H1 (cell line): ENCODE results near the gene GAD2. TPM values are rescaled to one million over a fixed set of nuclear protein-coding genes. Genes with fewer than 3 reads are reported as not detected.

Experiments used
- CTCF ChIA-PET: fragments of 300-600 bp; sonication (Branson Sonifier 250); formaldehyde crosslinking; loops from one replicate; lab custom pipeline; 2021; ENCODE audit not compliant: partially characterized antibody; lab: Charles Lee
- POLR2A ChIA-PET: fragments of 300-600 bp; sonication (Branson Sonifier 250); formaldehyde crosslinking; loops from one replicate; lab custom pipeline; 2021; ENCODE audit warnings: inconsistent platforms; ENCODE audit not compliant: partially characterized antibody; lab: Charles Lee
- DNase-seq, 2 experiments: peaks; one replicate each; pipeline versions ENCODE4 v3.0.0 to v3.0.0-alpha.2; 2010 to 2022; ENCODE audit warnings: low spot score in 2 of 2, low read depth in 1 of 2, mixed read lengths in 1 of 2
- FAIRE-seq: peaks from 2 replicates; lab custom pipeline; 2011; peaks lifted over from hg19 to GRCh38; lab: Jason Lieb, UNC
- H2AFZ ChIP-seq: 2 replicates; pipeline ENCODE4 v1.8.1; 2012; ENCODE audit warnings: low read length, inconsistent platforms
- H2AK5ac ChIP-seq: 2 replicates; pipeline ENCODE4 v1.6.1; 2013; ENCODE audit warnings: low read depth, low read length
- H2BK120ac ChIP-seq: replicated peaks from 2 replicates; pipeline ENCODE3; 2013; ENCODE audit warnings: low read depth, low read length, inconsistent platforms
- H2BK12ac ChIP-seq: 2 replicates; pipeline ENCODE4 v1.6.1; 2013; ENCODE audit warnings: low read depth, low read length
- H2BK15ac ChIP-seq: 2 replicates; pipeline ENCODE4 v1.6.1; 2013; ENCODE audit warnings: low read length
- H2BK20ac ChIP-seq: 2 replicates; pipeline ENCODE4 v1.6.1; 2013; ENCODE audit warnings: low read length
- H2BK5ac ChIP-seq: 2 replicates; pipeline ENCODE4 v1.6.1; 2013; ENCODE audit warnings: low read depth, low read length
- H3K14ac ChIP-seq: 2 replicates; pipeline ENCODE4 v1.6.1; 2013; ENCODE audit warnings: inconsistent platforms; ENCODE audit not compliant: insufficient read length
- H3K18ac ChIP-seq: 2 replicates; pipeline ENCODE4 v1.6.1; 2013; ENCODE audit warnings: low read length; ENCODE audit errors: extremely low read depth
- H3K23ac ChIP-seq: 2 replicates; pipeline ENCODE4 v1.6.1; 2013; ENCODE audit warnings: inconsistent platforms; ENCODE audit not compliant: insufficient read length
- H3K23me2 ChIP-seq: 2 replicates; pipeline ENCODE4 v1.6.1; 2013; ENCODE audit warnings: low read depth, low read length
- H3K27ac ChIP-seq: 2 replicates; pipeline ENCODE4 v1.6.1; 2011; ENCODE audit warnings: low read depth, low read length, inconsistent platforms
- H3K27me3 ChIP-seq, 4 experiments: replicated peaks in 1 of 4; 1 replicate in 1 of 4; 2 replicates in 3 of 4; pipeline versions ENCODE4 v1.6.1 to v1.8.1; 2011 to 2013; ENCODE audit warnings: low read length in 3 of 4, mild to moderate bottlenecking in 3 of 4, inconsistent platforms in 2 of 4, mixed read lengths in 2 of 4, moderate library complexity in 1 of 4; ENCODE audit not compliant: control insufficient read depth in 3 of 4, insufficient read depth in 3 of 4; ENCODE audit errors: extremely low read depth in 1 of 4
- H3K36me3 ChIP-seq, 4 experiments: 2 replicates each; pipeline versions ENCODE4 v1.6.1 to v1.8.1; 2011 to 2013; ENCODE audit warnings: mild to moderate bottlenecking in 4 of 4, low read length in 3 of 4, moderate library complexity in 2 of 4, control low read depth in 1 of 4, inconsistent platforms in 1 of 4; ENCODE audit not compliant: insufficient read depth in 4 of 4, control insufficient read depth in 2 of 4
- H3K4ac ChIP-seq: replicated peaks from 2 replicates; pipeline ENCODE3; 2013; ENCODE audit warnings: low read length, low read depth, mixed read lengths, inconsistent platforms; ENCODE audit not compliant: insufficient read length
- H3K4me1 ChIP-seq, 4 experiments: replicated peaks in 1 of 4; 1 replicate in 1 of 4; 2 replicates in 3 of 4; pipeline versions ENCODE4 v1.6.1 to v1.8.1; 2011 to 2013; ENCODE audit warnings: low read length in 3 of 4, inconsistent platforms in 2 of 4, mixed read lengths in 1 of 4; ENCODE audit not compliant: insufficient read depth in 4 of 4, control insufficient read depth in 3 of 4
- H3K4me2 ChIP-seq, 2 experiments: 2 replicates each; pipeline versions ENCODE4 v1.6.1 to v1.8.1; 2011 to 2013; ENCODE audit warnings: low read depth in 2 of 2, low read length in 2 of 2, control low read depth in 1 of 2, inconsistent platforms in 1 of 2, mild to moderate bottlenecking in 1 of 2; ENCODE audit not compliant: insufficient read depth in 1 of 2
- H3K4me3 ChIP-seq, 4 experiments: fragments of 200-600, 300-600 bp in 1 of 4; sonication (generic), shearing (Covaris generic), sonication (Bioruptor Twin) in 1 of 4; 2 replicates each; pipeline versions ENCODE4 v1.5.1 to v1.8.1; 2011 to 2016; ENCODE audit warnings: low read length in 4 of 4, low read depth in 3 of 4, control low read depth in 2 of 4, inconsistent platforms in 2 of 4, mild to moderate bottlenecking in 2 of 4, mixed read lengths in 1 of 4, moderate library complexity in 1 of 4; ENCODE audit not compliant: insufficient read depth in 2 of 4; ENCODE audit errors: extremely low read depth in 1 of 4
- H3K56ac ChIP-seq: replicated peaks from 2 replicates; pipeline ENCODE3; 2013; ENCODE audit warnings: low read depth, mild to moderate bottlenecking, mixed read lengths, low read length, inconsistent platforms; ENCODE audit not compliant: insufficient read length
- H3K79me1 ChIP-seq: 2 replicates; pipeline ENCODE4 v1.6.1; 2013; ENCODE audit warnings: low read depth, low read length, control low read depth
- H3K79me2 ChIP-seq, 2 experiments: 2 replicates each; pipeline versions ENCODE4 v1.6.1 to v1.8.1; 2012 to 2013; ENCODE audit warnings: low read length in 2 of 2, mild to moderate bottlenecking in 2 of 2, inconsistent platforms in 1 of 2; ENCODE audit not compliant: insufficient read depth in 2 of 2, control insufficient read depth in 1 of 2
- H3K9ac ChIP-seq, 4 experiments: replicated peaks in 1 of 4; 1 replicate in 1 of 4; 2 replicates in 3 of 4; pipeline versions ENCODE4 v1.6.1 to v1.8.1; 2011 to 2013; ENCODE audit warnings: low read depth in 3 of 4, low read length in 3 of 4, control low read depth in 2 of 4, mild to moderate bottlenecking in 2 of 4, moderate library complexity in 2 of 4, inconsistent platforms in 1 of 4; ENCODE audit errors: extremely low read depth in 1 of 4
- H3K9me3 ChIP-seq, 2 experiments: 2 replicates each; pipeline versions ENCODE4 v1.6.1 to v1.8.1; 2012 to 2013; ENCODE audit warnings: mild to moderate bottlenecking in 2 of 2, moderate library complexity in 2 of 2, control low read depth in 1 of 2, inconsistent platforms in 1 of 2, low read depth in 1 of 2, low read length in 1 of 2, mixed read lengths in 1 of 2; ENCODE audit not compliant: insufficient read depth in 2 of 2
- H4K20me1 ChIP-seq, 2 experiments: replicated peaks in 1 of 2; 2 replicates each; pipeline versions ENCODE3 to v1.8.1; 2011 to 2013; ENCODE audit warnings: inconsistent platforms in 2 of 2, low read length in 2 of 2, mild to moderate bottlenecking in 1 of 2; ENCODE audit not compliant: insufficient read depth in 2 of 2, control insufficient read depth in 1 of 2
- H4K5ac ChIP-seq: 2 replicates; pipeline ENCODE4 v1.6.1; 2013; ENCODE audit warnings: low read length, low read depth, mixed read lengths, inconsistent platforms; ENCODE audit not compliant: insufficient read length
- H4K8ac ChIP-seq: 2 replicates; pipeline ENCODE4 v1.8.0; 2013; ENCODE audit warnings: mild to moderate bottlenecking, moderate library complexity, low read length, inconsistent platforms; ENCODE audit not compliant: insufficient read depth; ENCODE audit errors: extremely low read depth
- H4K91ac ChIP-seq: replicated peaks from 2 replicates; pipeline ENCODE3; 2013; ENCODE audit warnings: low read length, mixed read lengths, inconsistent platforms; ENCODE audit not compliant: insufficient read length
- NANOG ChIP-seq: IDR thresholded peaks from 2 replicates; pipeline ENCODE4 v1.6.1; 2011; ENCODE audit warnings: low read length, low read depth, mild to moderate bottlenecking, inconsistent platforms; ENCODE audit not compliant: insufficient read depth, poor library complexity, severe bottlenecking
- POLR2AphosphoS5 ChIP-seq: IDR thresholded peaks from 2 replicates; pipeline ENCODE4 v1.6.1; 2011; ENCODE audit warnings: low read depth, low read length
- WGBS, 2 experiments: shearing (Covaris generic) in 1 of 2; methylation state at CpG; one replicate each; pipeline versions ENCODE4 v1.1.6 to v1.1.7; 2013 to 2015; ENCODE audit warnings: low lambda C conversion rate in 2 of 2, mixed read lengths in 2 of 2, inconsistent platforms in 1 of 2, low coverage in 1 of 2, missing lambda C conversion rate in 1 of 2; ENCODE audit not compliant: insufficient replicate concordance in 2 of 2, insufficient coverage in 1 of 2, insufficient read length in 1 of 2; ENCODE audit errors: extremely low coverage in 1 of 2, missing lambda C conversion rate in 1 of 2; 5-methylcytosine and 5-hydroxymethylcytosine counted together
- polyA plus RNA-seq, 7 experiments: library from polyadenylated mRNA; depleted of rRNA in 3 of 7; stranded (reverse) in 5 of 7; unstranded in 2 of 7; fragments of >200 nt in 5 of 7; fragments of 200-250 nt in 2 of 7; gene quantifications; 1 replicate in 5 of 7; 2 replicates in 1 of 7; 4 replicates in 1 of 7; pipeline versions ENCODE4 v1.2.1 to v1.2.3, GENCODE V29; 2011 to 2013; ENCODE audit warnings: missing spikeins in 2 of 7, mixed read lengths in 2 of 7
- total RNA-seq: library from RNA; stranded (reverse); fragmentation: NEBNext Ultra II Directional; extraction: Animal tissue kit (Norgen Biotek cat#: 25700); gene quantifications from 2 replicates; pipeline ENCODE4 v1.2.1, GENCODE V29; 2021

Gene GAD2
- total and polyA plus RNA-seq, 2 of the 8 experiments (the other 6 are each of a cell fraction or from before 2014, with no cell fraction given) = 0.30 to 0.47 TPM

DNA sequence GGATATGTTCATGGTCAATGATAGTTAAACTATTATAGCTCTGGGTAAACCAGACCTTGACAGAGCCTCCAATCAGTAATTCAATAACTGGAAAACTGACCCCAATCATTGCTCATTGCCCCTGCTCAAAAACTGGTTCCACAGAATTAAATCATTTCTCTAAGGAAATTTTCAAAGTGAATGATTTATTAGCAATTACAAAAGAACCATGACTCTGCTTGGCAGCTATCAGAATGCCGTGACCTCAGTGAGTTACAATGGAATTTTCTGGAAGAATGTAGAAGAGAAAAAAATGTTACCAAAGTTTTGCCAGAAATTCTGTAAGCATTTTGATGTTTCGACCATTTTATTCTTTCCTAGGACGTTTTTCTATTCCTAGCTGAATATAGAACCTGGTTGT, 114.8 kb downstream of the GAD2 start:
- H3K23ac ChIP-seq = no peak overlapping the region
- H3K27me3 ChIP-seq = no peaks in the 10 kb centered on the region
- no peak overlapping the region for H3K14ac ChIP-seq
- 85% methylated on average over 3 of the region's 3 CpGs; no CpG with 5 or more reads in 1 of the 2 experiments for WGBS, 2 experiments
- H4K20me1 ChIP-seq = no peaks in the 10 kb centered on the region
- no peak for DNase-seq
- no peak overlapping the region for H3K4me3 ChIP-seq
- TF ChIP-seq NANOG = no peak
- no peak for TF ChIP-seq POLR2AphosphoS5
- H2BK15ac ChIP-seq = no peak overlapping the region
- H2BK5ac ChIP-seq = no peak overlapping the region
- no peak overlapping the region for H2AFZ ChIP-seq
- H3K4me2 ChIP-seq = no peak overlapping the region
- H3K36me3 ChIP-seq = no peaks in the 10 kb centered on the region
- no peak overlapping the region for H2AK5ac ChIP-seq
- H3K79me1 ChIP-seq = no peaks in the 10 kb centered on the region
- ChIA-PET POLR2A (no interaction called here), CTCF (no interaction called here)
- no peak overlapping the region for H3K27ac ChIP-seq
- H3K23me2 ChIP-seq = no peaks in the 10 kb centered on the region
- no peak overlapping the region for H2BK20ac ChIP-seq
- no peaks in the 10 kb centered on the region for H3K9me3 ChIP-seq
- H2BK120ac ChIP-seq = no peak overlapping the region
- no peak overlapping the region for H3K56ac ChIP-seq
- H3K18ac ChIP-seq = no peak overlapping the region
- no peak overlapping the region for H3K4ac ChIP-seq
- no peak overlapping the region for H4K5ac ChIP-seq
- H3K79me2 ChIP-seq = no peaks in the 10 kb centered on the region
- no peak overlapping the region for H2BK12ac ChIP-seq
- no peak overlapping the region for H4K8ac ChIP-seq
- H3K9ac ChIP-seq = no peak overlapping the region
- no peak for FAIRE-seq
- no peaks in the 10 kb centered on the region for H3K4me1 ChIP-seq
- H4K91ac ChIP-seq = no peak overlapping the region
